GM21619 (cell line): ENCODE data around the gene PEX7.
"Not testable (repeated sequence)": the region's sequence is repeated elsewhere in the genome, so short reads cannot be mapped to it uniquely, and the experiment has no call there.

Experiments
- ATAC-seq: cut with Tn5 transposase; IDR thresholded peaks from one replicate; pipeline ENCODE4 v1.9.1; 2021; ENCODE audit not compliant: unreplicated experiment

PEX7 gene

GRCh38 chr6:136950436-136951126, 128.2 kb downstream of the PEX7 start:
- no peak for ATAC-seq

DNA sequence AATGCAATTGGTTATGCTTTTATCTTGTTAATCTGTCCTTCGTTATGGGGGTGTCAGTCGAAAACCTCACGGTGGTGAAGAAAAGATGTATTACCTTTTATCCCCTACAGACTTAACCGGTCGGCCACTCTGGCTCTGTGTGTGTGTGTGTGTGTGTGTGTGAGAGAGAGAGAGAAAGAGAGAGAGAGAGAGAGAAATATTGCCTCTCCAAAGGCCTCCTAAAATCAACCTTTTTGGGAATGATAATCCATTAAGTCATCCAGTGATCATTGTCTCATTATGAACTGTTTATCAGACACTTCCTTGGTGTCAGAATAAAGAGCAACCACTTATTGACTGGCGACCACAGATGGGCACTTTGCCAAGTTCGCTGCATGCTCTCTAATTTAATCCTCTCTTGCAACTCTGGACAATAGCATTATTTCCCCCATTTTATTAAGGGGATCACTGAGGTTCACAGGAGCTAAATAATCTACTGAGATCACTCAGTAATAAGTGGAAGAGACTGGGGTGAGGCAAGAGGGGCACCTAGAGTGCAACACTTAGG, 130.4 kb downstream of the PEX7 start:
- no peak for ATAC-seq

DNA sequence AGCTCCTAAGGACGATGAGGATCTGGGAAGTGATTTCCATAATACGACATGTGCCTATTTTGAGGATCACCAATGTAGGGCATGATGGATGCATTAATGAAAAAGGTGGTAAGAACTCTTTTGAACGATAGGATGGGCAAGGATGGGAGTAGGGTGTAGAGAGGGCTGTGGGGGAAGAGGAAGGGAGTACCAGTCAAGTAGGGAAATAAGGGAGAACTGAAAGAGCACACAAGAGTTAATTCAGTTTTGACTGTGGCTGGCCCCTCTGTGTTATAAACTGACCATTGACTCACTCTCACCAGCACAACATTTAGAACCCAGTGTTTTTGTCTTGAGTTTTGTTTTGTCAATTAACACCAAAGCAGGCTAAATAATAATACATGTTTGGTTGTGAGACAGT, 132.7 kb downstream of the PEX7 start:
- no peak for ATAC-seq

DNA sequence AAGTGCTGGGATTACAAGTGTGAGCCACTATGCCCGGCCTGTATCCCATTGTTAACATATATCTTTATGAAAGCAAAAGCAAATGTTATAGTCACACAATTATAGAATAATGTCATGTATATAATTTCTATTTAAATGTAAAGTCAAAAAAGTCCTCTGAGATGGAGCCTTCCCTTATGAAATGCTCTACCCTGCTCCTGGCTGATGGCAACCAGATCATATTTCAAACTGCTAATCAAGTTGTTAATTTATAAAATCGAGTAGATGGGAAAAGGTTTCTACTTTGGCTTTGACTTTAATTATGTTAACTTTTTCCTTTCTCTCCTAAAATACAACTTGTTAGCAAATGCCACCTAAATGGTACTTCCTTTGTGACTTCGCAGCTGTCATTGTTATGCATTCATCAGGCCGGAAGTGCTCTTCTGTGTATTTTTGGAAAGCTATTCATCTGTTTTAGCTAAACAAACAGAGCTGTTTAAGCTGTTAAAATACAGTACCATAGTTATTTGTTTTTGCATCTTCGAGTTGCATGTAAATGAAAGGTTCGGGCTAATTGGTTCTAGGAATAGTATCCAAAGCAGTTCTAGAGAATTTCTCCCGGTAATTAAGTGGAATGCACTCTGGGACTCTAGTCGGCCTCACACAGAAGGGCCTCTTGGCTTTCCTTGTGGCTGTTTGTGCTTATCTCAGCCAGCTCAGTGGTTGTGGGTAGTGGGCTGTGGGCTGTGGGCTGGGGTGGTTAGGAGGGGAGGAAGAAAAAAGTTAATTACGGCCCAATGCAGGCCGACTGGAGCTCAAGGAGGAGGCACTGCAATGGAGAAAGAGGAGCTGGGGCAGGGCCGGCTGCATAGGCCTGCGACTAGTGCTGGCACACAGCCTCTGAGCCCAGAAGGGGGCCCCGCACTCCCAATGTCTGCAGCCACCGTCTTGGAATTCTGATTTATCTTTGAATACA, 134.5 kb downstream of the PEX7 start:
- no peak for ATAC-seq

- no peak for ATAC-seq
These were observed 135.8 kb downstream of the PEX7 start for GRCh38 chr6:136958168-136958567.

DNA sequence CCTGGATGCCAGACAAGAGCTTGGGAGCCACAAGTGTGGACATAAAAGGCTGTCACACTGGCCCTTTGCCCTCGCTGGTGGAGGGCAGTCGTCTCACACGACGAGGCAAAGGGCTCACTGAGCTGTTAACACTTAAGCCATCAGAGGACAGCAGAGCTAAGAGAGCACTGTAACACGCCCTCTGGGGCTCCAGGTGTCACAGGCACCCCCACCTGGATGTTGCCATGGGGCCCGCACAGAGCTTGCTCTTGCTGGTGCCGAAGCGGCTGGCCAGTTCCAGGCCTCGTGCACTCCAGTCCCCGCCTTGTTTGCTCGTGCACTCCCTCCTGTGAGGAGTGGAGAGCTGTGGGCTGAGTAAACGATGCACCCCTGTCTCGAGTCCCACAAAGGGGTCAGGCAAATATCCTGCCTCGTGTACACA, 137.1 kb downstream of the PEX7 start:
- ATAC-seq: no peak

DNA sequence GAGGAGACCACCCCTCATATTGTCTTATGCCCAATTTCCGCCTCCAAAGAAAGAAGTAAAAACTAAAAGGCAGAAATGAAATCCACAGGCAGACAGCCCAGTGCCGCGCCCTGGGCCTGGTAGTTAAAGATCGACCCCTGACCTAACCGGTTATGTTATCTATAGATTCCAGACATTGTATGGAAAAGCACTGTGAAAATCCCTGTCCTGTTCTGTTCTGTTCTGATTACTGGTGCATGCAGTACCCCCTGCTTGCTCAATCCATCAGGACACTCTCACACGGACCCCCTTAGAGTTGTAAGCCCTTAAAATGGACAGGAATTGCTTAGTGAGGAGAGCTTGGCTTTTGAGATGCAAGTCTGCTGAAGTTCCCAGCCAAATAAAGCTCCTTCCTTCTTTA, 137.5 kb downstream of the PEX7 start:
- not testable (repeated sequence) for ATAC-seq

DNA sequence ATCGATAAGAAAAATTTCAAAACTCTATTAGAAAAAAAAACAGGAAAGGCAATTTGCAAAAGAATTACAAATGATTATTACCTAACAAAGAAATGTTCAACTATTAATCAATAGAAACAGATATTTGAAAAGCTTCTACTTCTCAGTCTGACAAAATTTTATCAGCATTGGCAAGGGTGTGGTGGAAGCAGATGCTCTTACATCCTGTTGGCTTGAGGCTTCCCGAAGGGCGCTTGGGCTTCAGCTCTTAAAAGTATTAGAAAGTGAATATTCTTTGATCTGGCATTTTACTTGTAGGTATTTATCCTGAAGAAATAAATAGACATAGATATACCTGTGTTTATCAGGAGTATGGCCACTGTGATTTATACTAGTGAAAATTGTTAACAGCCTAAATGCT, 138.4 kb downstream of the PEX7 start:
- ATAC-seq: no peak

- ATAC-seq: no peak
These were observed 139.5 kb downstream of the PEX7 start for GRCh38 chr6:136961848-136962247.

DNA sequence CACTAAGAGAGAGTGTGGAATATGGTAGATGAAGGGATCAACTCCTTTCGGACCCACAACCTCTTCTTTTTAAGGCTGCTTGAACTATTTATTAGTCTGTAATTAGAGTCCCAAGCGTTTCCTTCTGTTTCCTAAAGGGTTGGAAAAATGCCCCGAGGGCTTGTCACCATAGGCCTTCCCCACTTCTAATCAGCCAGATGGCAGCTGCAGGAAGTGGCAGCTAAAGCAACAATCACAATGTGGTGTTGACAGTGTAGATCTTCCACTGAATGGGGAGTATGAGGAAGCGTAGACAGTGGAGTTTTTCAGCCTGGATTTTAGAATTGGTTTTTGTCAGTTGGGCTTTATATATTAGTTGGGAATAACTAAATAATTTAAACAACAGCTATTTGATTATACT, 140.3 kb downstream of the PEX7 start:
- no peak for ATAC-seq

DNA sequence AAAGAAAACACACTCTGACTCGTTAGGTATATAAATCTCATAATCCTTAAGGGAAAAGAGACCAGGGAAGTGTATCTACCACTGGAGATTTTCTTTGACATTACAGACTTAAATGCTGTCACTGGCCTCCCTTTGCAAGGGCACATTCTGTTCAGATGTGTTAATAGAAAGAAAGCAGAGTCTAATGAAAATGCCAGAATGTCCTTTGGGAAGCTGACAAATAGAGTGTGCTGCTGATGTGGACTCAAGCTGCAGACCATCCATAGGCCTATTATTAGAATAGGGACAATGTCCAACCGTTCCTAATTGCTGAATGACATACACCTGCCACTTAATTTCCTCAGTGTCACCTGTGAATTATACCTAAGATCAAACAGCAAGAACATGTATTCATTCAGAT, 140.9 kb downstream of the PEX7 start:
- ATAC-seq: no peak
